GM23248 (cell line): ENCODE measurements around the gene PLAAT3.
"Not testable (repeated sequence)": the region's sequence is repeated elsewhere in the genome, so short reads cannot be mapped to it uniquely, and the experiment has no call there.

Source experiments
- EZH2 ChIP-seq: fragments of 200-600 bp; sonication (generic); IDR thresholded peaks from 2 replicates; pipeline ENCODE4 v1.6.1; 2018; ENCODE audit warnings: antibody characterized with exemption, mild to moderate bottlenecking; ENCODE audit not compliant: insufficient read depth, poor library complexity, severe bottlenecking
- EZH2phosphoT487 ChIP-seq: fragments of 200-600 bp; sonication (generic); IDR thresholded peaks from 2 replicates; pipeline ENCODE4 v1.6.1; 2018; ENCODE audit warnings: antibody characterized with exemption, moderate library complexity, mild to moderate bottlenecking, low read depth; ENCODE audit not compliant: insufficient read depth

DNA sequence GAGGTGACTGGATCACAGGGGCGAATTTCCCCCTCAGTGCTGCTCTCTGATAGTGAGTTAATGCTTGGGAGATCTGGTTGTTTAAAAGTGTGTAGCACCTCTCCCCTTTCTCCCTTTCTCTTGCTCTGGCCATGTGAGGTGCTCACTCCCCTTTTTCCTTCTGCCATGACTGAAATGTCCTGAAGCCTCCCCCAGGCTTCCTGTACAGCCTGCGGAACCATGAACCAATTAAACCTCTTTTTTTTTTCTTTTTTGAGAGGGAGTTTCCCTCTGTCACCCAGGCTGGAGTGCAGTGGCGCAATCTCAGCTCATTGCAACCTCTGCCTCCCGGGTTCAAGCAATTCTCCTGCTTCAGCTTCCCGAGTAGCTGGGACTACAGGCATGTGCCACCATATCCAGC is 3.5 kb upstream of the PLAAT3 start:
- TF ChIP-seq EZH2phosphoT487, EZH2: not testable (repeated sequence)
